ENCODE data around the gene BLACAT1.
A peak's percentile ranks its signal among the peaks of the same experiment; 100 is the strongest.
"Not testable (repeated sequence)": the region's sequence is repeated elsewhere in the genome, so short reads cannot be mapped to it uniquely, and the experiment has no call there.

BLACAT1 gene

GRCh38 chr1:205441716-205442050 is 14.2 kb downstream of the BLACAT1 start:
- no peak for DNase-seq (ENCODE audit: low read depth, low spot score)

- DNase-seq (ENCODE audit: low read depth, low spot score): no peak
These were observed 14.6 kb downstream of the BLACAT1 start for GRCh38 chr1:205441318-205441633.

GRCh38 chr1:205440476-205441317 is 15.1 kb downstream of the BLACAT1 start:
- peak; percentile 85 for DNase-seq (ENCODE audit: low read depth, low spot score)

GRCh38 chr1:205440121-205440475 is 15.7 kb downstream of the BLACAT1 start:
- no peak for DNase-seq (ENCODE audit: low read depth, low spot score)

- DNase-seq (ENCODE audit: low read depth, low spot score): peak; percentile 88
These were observed 17.4 kb downstream of the BLACAT1 start for GRCh38 chr1:205438213-205439158.

GRCh38 chr1:205437570-205437969 is 18.3 kb downstream of the BLACAT1 start:
- DNase-seq (ENCODE audit: low read depth, low spot score): no peak

GRCh38 chr1:205436776-205437410 is 19.0 kb downstream of the BLACAT1 start:
- no peak for DNase-seq (ENCODE audit: low read depth, low spot score)

GRCh38 chr1:205435578-205436573 is 20.0 kb downstream of the BLACAT1 start:
- DNase-seq (ENCODE audit: low read depth, low spot score): no peak

- DNase-seq (ENCODE audit: low read depth, low spot score): no peak
These were observed 21.1 kb downstream of the BLACAT1 start for GRCh38 chr1:205434738-205435137.

- not testable (repeated sequence) for DNase-seq (ENCODE audit: low read depth, low spot score)
These were observed 23.2 kb downstream of the BLACAT1 start for GRCh38 chr1:205432692-205433091.

- DNase-seq (ENCODE audit: low read depth, low spot score): no peak
These were observed 23.7 kb downstream of the BLACAT1 start for GRCh38 chr1:205432116-205432515.

- DNase-seq (ENCODE audit: low read depth, low spot score): peak; percentile 77
These were observed 25.0 kb downstream of the BLACAT1 start for GRCh38 chr1:205430696-205431305.

GRCh38 chr1:205429762-205430695 is 25.8 kb downstream of the BLACAT1 start:
- no peak for DNase-seq (ENCODE audit: low read depth, low spot score)

- no peak for DNase-seq (ENCODE audit: low read depth, low spot score)
These were observed 30.8 kb downstream of the BLACAT1 start for GRCh38 chr1:205424901-205425600.

GRCh38 chr1:205423814-205424399 is 31.9 kb downstream of the BLACAT1 start:
- DNase-seq (ENCODE audit: low read depth, low spot score): no peak

- DNase-seq (ENCODE audit: low read depth, low spot score): no peak
These were observed 32.7 kb downstream of the BLACAT1 start for GRCh38 chr1:205422993-205423642.

- no peak for DNase-seq (ENCODE audit: low read depth, low spot score)
These were observed 34.0 kb downstream of the BLACAT1 start, which contains the start of gene LEMD1 for GRCh38 chr1:205421798-205422197. TSS of gene LEMD1 (minus strand) at chr1:205422056. CDS start at chr1:205420536, 1,520 bp downstream.

GRCh38 chr1:205420938-205421337 is 34.9 kb downstream of the BLACAT1 start:
- no peak for DNase-seq (ENCODE audit: low read depth, low spot score)

All from astrocyte of the hippocampus (primary cell).